ENCODE results near the gene DNAJA3. TPM values are rescaled to one million over a fixed set of nuclear protein-coding genes. Genes with fewer than 3 reads are reported as not detected.

The DNAJA3 gene
- total RNA-seq, 2 donors from 2014 or later, result 47.6 to 60.0 TPM

DNA sequence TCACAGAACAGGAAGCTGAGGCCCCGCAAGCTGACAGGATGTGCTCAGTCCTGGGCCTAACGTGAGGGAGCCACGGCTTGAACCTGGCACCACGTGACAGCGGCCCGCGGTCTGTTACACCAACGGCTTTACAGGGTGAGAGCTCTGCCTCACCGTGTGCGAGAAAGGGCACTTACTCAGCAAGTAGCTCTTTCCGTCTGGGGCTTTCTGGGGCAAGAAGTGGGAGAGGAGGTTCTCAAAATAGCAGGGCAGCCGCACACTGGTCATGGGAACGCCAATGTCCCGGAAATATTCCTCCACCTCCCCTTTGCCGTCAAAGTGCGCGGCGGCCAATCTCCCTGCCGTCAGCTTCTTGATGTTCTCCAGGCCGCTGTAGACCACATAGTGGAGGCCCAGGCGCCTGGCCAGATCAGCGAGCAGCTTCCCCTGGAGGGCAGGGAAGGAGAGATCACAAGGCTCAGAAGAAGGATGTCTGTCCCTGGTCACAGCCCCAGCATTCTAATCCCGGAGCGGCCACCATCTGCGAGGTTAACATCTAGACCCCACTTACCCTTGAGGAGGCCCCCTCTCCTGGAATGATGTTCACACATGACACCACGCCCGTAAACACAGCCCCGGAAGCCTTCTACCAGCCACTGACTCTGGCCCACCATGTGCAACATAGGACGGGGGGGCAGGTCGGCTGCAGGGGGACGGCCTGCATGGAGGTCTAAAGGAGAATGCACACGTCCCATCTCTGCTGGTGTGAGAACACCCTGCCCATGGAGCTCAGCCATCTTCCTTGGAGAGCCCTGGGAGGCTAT lies 40.5 kb downstream of the DNAJA3 start:
- Histone ChIP-seq H3K27me3 (replicated peaks; ENCODE audit: insufficient read depth) (no peaks in the 10 kb centered on the region), H3K36me3 (peaks cover 3 to 11% of the 10 kb centered on the region in 2 donors), H3K4me3 (no peak overlapping the region), H3K4me1 (replicated peaks) (no peaks in the 10 kb centered on the region), H3K9me3 (no peaks in the 10 kb centered on the region), H3K27ac (no peak overlapping the region)
- TF ChIP-seq POLR2AphosphoS5 (IDR thresholded peaks at IDR 0.05), result no peak
- TF ChIP-seq, protein P1, sequence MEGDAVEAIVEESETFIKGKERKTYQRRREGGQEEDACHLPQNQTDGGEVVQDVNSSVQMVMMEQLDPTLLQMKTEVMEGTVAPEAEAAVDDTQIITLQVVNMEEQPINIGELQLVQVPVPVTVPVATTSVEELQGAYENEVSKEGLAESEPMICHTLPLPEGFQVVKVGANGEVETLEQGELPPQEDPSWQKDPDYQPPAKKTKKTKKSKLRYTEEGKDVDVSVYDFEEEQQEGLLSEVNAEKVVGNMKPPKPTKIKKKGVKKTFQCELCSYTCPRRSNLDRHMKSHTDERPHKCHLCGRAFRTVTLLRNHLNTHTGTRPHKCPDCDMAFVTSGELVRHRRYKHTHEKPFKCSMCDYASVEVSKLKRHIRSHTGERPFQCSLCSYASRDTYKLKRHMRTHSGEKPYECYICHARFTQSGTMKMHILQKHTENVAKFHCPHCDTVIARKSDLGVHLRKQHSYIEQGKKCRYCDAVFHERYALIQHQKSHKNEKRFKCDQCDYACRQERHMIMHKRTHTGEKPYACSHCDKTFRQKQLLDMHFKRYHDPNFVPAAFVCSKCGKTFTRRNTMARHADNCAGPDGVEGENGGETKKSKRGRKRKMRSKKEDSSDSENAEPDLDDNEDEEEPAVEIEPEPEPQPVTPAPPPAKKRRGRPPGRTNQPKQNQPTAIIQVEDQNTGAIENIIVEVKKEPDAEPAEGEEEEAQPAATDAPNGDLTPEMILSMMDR (IDR thresholded peaks at IDR 0.05), result no peak
- intact Hi-C loops (cut with DNase I), result no loop called here
- 93% methylated on average over 32 of the region's 32 CpGs for WGBS
- no peak for DNase-seq (ENCODE audit: low spot score)

DNA sequence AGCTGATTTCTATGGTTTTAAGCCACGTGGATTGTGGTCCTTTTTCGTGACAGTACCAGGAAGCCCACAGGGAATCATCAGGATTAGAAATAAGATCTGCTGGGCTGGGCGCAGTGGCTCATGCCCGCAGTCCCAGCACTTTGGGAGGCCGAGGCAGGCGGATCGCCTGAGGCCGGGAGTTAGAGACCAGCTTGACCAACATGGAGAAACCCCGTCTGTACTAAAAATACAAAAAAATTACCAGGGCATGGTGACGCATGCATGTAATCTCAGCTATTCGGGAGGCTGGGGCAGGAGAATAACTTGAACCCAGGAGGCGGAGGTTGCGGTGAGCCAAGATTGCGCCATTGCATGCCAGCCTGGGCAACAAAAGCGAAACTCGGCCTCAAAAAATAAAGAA lies 42.2 kb downstream of the DNAJA3 start:
- peaks cover 3 to 11% of the 10 kb centered on the region in 2 donors for H3K36me3 ChIP-seq
- no peaks in the 10 kb centered on the region for H3K27me3 ChIP-seq (replicated peaks; ENCODE audit: insufficient read depth)
- no peak overlapping the region for H3K4me3 ChIP-seq
- no peak overlapping the region for H3K27ac ChIP-seq
- H3K4me1 ChIP-seq (replicated peaks), result no peaks in the 10 kb centered on the region
- DNase-seq (ENCODE audit: low spot score), result no peak
- intact Hi-C loops (cut with DNase I), result no loop called here
- TF ChIP-seq POLR2AphosphoS5 (IDR thresholded peaks at IDR 0.05) (no peak), POLR2A (IDR thresholded peaks at IDR 0.05) (no peak)
- TF ChIP-seq, protein P1 (IDR thresholded peaks at IDR 0.05), result no peak
- 96% methylated on average over 16 of the region's 16 CpGs for WGBS
- H3K9me3 ChIP-seq, result no peaks in the 10 kb centered on the region

DNA sequence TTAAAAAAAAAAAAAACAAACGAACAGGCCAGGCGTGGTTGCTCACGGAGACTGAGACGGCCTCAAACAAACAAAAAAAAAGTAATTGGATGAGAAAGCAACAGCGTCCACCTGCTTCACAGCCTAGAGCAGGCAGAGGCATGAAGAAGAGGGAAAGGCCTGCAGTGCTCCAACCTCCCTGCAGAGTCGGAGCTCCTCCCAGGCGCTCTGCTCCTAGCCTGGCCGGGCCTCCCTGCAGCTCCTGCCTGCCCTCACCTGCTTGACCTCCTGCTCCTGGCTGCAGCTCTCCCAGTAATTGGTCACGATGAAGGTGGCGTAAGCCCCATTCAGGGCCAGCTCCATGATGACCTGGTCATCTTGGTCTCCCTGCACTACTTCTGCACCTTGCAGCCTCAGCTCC lies 43.3 kb downstream of the DNAJA3 start:
- intact Hi-C loops (cut with DNase I), result no loop called here
- no peaks in the 10 kb centered on the region for H3K9me3 ChIP-seq
- H3K4me1 ChIP-seq (replicated peaks), result no peaks in the 10 kb centered on the region
- H3K27ac ChIP-seq, result no peak overlapping the region
- no peak for TF ChIP-seq POLR2AphosphoS5 (IDR thresholded peaks at IDR 0.05)
- TF ChIP-seq POLR2A (IDR thresholded peaks at IDR 0.05), result no peak
- TF ChIP-seq, protein P1 (IDR thresholded peaks at IDR 0.05), result no peak
- DNase-seq (ENCODE audit: low spot score), result no peak
- no peaks in the 10 kb centered on the region for H3K27me3 ChIP-seq (replicated peaks; ENCODE audit: insufficient read depth)
- WGBS, result 75% methylated on average over 10 of the region's 10 CpGs
- H3K36me3 ChIP-seq, result peaks cover 3 to 11% of the 10 kb centered on the region in 2 donors
- H3K4me3 ChIP-seq, result no peak overlapping the region

DNA sequence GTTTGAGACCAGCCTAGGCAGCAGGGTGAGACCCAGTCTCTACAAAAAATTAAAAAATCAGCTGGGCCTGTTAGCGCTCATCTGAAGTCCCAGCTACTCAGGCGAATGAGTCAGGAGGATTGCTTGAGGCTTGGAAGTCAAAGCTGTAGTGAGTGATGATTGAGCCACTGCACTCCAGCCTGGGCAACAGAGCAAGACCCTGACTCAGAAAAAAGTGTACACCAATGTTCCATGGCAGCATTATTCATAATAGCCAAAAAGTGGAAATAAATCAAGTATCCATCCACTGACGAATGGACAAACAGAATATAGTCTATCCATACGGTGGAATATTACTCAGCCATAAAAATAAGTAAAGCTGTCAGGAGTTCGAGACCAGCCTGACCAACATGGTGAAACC lies 46.2 kb downstream of the DNAJA3 start:
- Histone ChIP-seq H3K27ac (no peak overlapping the region), H3K27me3 (replicated peaks; ENCODE audit: insufficient read depth) (no peaks in the 10 kb centered on the region), H3K36me3 (no peaks in the 10 kb centered on the region), H3K4me1 (replicated peaks) (no peaks in the 10 kb centered on the region), H3K9me3 (no peaks in the 10 kb centered on the region), H3K4me3 (no peak overlapping the region)
- no peak for DNase-seq (ENCODE audit: low spot score)
- intact Hi-C loops (cut with DNase I), result no loop called here
- TF ChIP-seq, protein P1 (IDR thresholded peaks at IDR 0.05), result no peak
- TF ChIP-seq POLR2AphosphoS5 (IDR thresholded peaks at IDR 0.05) (no peak), POLR2A (IDR thresholded peaks at IDR 0.05) (no peak)
- 94% methylated on average over 5 of the region's 5 CpGs for WGBS

DNA sequence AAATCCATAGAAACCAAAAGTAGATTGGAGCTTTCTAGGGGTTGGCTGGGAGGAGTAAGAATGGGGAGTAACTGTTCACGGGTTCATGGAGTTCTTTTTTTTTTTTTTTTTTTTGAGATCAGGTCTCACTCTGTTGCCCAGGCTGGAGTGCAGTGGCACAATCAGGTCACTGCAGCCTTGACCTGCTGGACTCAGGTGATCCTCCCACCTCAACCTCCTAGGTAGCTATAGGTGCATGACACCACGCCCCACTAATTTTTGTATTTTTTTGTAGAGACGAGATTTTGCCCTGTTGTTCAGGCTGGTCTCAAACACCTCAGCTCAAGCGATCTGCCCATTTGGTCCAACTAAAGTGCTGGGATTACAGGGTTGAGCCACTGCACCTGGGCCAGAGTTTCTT lies 47.2 kb downstream of the DNAJA3 start:
- Histone ChIP-seq H3K27ac (no peak overlapping the region), H3K9me3 (no peaks in the 10 kb centered on the region), H3K27me3 (replicated peaks; ENCODE audit: insufficient read depth) (no peaks in the 10 kb centered on the region), H3K4me3 (no peak overlapping the region), H3K36me3 (no peaks in the 10 kb centered on the region), H3K4me1 (replicated peaks) (no peaks in the 10 kb centered on the region)
- no peak for TF ChIP-seq POLR2AphosphoS5 (IDR thresholded peaks at IDR 0.05)
- intact Hi-C loops (cut with DNase I), result no loop called here
- WGBS, result 57% methylated on average over 4 of the region's 4 CpGs
- DNase-seq (ENCODE audit: low spot score), result no peak
